GM23248 (cell line): ENCODE measurements around the gene CASS4.

Source experiments
- EZH2 ChIP-seq: fragments of 200-600 bp; sonication (generic); IDR thresholded peaks from 2 replicates; pipeline ENCODE4 v1.6.1; 2018; ENCODE audit warnings: antibody characterized with exemption, mild to moderate bottlenecking; ENCODE audit not compliant: insufficient read depth, poor library complexity, severe bottlenecking
- EZH2phosphoT487 ChIP-seq: fragments of 200-600 bp; sonication (generic); IDR thresholded peaks from 2 replicates; pipeline ENCODE4 v1.6.1; 2018; ENCODE audit warnings: antibody characterized with exemption, moderate library complexity, mild to moderate bottlenecking, low read depth; ENCODE audit not compliant: insufficient read depth

DNA sequence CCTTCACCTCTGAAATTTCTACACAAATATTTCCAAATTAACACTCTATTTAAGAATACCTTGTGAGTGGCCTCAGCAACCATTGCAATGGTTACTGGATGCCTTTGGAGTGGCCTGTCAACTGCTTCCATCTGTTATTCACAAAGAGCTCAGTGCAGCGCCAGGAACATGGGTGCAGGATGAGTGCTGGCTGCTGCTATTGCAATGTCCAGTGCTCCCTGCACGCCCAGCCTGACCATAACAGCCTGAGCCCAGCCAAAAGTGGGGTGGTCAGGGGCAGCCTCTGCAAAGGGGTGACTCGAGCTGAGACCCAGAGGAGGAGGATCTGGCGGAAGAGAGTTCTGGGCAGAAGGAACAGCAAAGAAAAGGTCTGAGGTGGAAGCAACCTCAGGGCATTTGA lies 18.4 kb downstream of the CASS4 start:
- TF ChIP-seq EZH2phosphoT487 = no peak
- no peak for TF ChIP-seq EZH2
